Measurements from ENCODE around the gene SKAP2.

- TF ChIP-seq CTCF (IDR thresholded peaks at IDR 0.05; ENCODE audit: extremely low read depth in 1 of 2, insufficient read depth in 1 of 2, low read depth in 1 of 2, low read length in 2 of 2) (no peak), POLR2AphosphoS5 (IDR thresholded peaks at IDR 0.05; ENCODE audit: insufficient read depth, low read depth, low read length) (no peak)
Measured at GRCh38 chr7:26627891-26628341, 236.5 kb downstream of the SKAP2 start.
